ENCODE results near the gene ATP6V1E1.
"Not testable (repeated sequence)": the region's sequence is repeated elsewhere in the genome, so short reads cannot be mapped to it uniquely, and the experiment has no call there.

Gene ATP6V1E1

DNA sequence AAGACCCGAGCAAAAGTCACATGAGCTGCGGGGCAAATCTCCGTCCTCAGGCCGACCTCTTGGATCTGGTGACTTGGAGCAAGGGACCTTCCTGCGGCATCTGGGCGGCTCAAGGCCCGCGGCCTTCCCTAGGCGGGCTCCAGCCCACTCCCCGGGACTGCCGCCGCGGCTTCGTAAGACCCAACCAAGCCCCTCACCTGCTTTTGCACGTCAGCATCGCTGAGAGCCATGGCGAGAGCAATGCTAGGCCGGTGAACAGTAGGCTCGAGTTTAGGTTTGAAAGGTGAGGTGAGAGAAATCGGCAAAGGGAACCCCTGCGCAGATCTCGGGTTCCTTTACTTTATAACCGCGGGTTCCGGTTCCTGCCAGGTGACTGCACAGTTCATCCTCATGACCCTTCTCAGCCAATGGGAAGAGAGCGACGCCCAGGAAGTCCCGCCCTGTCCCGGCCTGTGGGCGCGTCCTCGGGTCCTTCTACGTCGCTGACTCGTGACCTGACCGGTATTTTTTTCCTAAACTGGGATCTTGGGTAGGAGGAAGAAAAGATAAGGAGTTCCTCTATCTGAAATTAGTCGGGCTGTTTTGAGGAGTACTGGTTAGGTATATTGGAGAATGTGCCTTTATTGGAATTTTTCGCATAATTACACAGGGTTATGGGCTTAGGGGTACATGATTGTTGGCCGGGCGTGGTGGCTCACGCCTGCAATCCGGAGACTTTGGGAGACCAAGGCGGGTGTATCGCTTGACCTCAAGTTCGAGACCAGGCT is at the start of gene ATP6V1E1:
Gene ATP6V1E1, minus strand, starts transcription at position 344 of the 767 bp plus-strand sequence. Its CDS starts 114 bp downstream, at position 230.
- DNase-seq = peak; percentile 92

DNA sequence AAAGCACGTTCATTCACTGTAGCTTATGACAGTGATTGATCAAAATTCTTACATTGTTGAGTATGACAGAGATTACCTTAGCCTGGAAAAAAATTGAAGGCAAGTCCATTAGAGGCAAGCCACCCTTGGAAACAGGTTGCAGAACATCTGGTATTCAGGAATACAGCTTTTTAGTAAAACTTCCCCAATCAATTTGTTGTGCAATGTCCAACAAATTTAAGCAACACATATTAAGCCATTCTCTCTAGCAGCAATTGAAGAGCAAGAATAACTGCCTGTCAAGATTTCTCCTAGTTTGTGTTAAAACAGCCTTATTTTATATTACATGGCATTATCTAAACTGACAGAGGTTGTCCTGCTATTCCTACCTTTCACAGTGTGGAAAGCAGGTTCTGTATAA is 47.0 kb upstream of the ATP6V1E1 start:
- no peak for DNase-seq

DNA sequence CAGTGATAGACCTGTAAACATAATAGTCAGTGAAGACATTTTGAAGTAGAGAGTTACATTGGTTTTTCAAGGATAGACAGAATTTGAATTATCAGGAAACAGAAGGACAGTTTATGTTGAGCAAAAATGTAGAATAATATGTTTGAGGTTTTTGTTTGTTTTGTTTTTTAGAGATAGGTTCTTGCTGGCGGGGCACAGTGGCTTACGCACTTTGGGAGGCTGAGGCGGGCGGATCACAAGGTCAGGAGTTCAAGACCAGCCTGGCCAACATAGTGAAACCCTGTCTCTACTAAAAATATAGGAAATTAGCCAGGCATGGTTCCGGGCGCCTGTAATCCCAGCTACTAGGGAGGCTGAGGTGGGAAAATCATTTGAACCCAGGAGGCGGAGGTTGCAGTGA is 45.6 kb upstream of the ATP6V1E1 start:
- DNase-seq = no peak

DNA sequence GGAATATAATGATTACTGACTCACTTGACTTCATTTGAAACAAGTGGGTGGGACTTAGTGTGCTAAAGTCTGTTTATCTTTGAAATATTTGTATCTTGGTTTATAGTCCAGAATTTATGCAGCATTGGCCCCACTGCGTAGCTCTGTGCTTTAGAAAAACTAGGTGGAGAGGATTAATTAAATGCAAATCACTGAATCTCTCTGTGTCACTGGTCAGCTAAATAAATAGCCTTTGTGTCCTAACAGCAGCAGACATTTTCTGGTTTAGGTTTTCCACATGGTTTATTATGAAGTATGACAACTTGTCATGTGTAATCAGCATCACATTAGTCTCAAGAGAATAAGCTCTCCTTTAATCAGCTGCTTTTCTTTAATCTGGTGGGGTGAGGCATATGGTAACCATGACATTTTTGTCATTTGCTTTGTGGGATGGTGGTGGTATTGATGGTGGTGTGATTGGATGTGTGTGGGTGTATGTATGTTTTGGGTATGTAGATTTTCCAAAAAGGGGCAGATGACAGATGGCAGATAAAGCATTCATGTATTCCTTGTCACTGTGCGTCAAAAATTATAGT is 44.0 kb upstream of the ATP6V1E1 start:
- DNase-seq = no peak

DNA sequence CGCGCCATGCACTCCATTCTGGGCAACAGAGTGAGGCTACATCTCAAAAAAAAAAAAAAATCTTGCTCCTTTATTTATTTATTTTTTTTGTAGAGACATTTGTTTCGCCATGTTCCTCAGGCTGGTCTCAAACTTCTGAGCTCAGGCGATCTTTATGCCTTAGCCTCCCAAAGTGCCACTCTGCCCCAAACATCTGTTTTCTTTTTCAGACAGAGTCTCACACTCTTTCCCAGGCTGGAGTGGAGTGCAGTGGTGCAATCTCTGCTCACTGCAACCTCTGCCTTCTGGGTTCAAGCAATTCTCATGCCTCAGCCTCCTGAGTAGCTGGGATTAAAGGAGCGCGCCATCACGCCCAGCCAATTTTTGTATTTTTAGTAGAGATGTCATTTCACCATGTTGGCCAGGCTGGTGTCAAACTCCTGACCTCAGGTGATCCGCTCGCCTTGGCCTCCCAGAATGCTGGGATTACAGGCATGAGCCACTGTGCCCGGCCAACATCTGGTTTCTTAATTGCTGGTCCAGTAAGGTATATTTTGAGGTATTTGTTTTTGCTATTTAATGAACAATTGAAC is 43.1 kb upstream of the ATP6V1E1 start:
- DNase-seq = not testable (repeated sequence)

DNA sequence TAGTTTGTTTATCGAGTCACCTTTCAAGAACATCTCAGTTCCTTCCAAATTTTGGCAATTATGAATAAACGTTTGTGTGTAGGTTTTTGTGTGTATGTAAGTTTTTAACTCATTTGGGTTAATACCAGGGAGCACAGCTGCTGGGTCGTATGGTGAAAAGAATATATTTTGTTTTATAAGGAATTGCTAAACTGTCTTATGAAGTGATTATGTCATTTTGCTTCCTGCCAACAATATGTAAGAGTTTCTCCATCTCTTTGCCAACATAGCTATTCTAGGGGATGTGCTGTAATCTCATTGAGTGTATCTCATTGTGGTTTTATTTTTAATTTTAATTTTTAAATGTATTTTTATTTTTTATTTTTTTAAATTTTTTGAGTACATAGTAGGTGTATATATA is 37.3 kb upstream of the ATP6V1E1 start:
- no peak for DNase-seq

DNA sequence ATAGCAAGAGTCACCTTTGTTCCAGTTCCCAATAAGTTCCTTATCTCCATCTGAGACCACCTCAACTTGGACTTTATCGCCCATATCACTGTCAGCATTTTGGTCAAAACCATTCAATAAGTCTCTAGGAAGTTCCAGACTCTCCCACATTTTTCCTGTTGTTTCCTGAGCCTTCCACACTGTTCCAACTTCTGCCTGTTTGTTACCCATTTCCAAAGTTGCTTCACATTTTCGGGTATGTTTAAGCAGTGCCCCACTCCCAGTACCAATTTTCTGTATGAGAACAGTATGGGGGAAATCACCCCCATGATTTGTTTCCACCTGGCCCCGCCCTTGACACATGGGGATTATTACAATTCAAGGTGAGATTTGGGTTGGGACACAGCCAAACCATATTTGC is 36.7 kb upstream of the ATP6V1E1 start:
- no peak for DNase-seq

DNA sequence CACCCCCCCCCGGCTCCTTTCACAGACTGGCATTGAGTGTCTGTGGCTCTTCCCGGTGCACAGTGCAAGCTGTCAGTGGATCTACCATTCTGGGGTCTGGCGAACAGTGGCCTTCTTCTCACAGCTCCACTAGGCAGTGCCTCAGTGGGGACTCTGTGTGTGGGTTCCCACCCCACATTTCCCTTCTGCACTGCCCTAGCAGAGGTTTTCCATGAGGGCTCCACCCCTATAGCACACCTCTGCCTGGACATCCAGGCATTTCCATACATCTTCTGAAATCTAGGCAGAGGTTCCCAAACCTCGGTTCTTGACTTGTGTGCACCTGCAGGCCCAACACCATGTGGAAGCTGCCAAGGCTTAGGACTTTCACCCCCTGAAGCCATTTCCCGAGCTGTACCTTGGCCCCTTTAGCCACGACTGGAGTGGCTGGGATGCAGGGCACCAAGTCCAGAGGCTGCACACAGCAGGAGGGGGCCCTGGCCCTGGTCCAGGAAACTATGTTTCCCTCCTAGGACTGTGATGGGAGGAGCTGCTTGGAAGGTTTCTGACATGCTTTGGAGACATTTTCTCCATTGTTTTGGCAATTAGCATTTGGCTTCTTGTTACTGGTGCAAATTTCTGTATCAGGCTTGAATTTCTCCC is 36.0 kb upstream of the ATP6V1E1 start:
- DNase-seq = no peak

DNA sequence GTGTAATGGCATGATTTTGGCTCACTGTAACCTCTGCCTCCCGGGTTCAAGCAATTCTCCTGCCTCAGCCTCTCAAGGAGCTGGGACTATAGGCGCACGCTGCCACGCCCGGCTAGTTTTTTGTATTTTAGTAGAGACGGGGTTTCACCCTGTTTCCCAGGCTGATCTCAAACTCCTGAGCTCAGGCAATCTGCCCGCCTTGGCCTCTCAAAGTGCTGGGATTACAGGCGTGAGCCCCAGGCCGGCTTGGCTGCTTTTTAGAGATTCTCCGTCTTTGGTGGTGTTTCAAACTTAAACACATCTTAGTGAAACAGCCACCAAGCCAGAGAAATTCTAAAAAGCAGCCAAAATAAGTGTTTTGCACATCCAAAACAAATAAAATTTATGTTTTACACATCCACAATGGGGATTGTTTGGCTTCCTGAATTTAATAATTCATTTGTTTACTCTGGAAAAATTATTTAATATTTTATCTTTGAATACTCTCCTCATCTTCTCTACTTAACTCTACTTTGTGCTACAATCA is 28.4 kb upstream of the ATP6V1E1 start:
- DNase-seq = no peak

DNA sequence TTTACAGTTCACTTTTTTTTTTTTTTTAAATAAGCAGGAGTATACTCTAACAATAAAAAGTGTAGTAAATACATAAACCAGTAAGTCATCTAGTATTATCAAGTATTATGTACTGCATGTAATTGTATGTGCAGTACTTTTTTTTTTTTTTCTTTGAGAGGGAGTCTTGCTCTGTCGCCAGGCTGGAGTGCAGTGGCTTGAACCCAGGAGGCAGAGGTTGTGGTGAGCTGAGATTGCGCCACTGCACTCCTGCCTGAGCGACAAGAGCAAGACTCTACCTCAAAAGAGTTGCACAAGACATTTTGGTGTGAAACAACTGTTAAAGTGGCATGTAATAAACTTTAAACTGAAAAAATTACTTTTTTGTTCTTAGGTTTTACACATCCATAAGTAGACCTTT is 26.7 kb upstream of the ATP6V1E1 start:
- DNase-seq = no peak

DNA sequence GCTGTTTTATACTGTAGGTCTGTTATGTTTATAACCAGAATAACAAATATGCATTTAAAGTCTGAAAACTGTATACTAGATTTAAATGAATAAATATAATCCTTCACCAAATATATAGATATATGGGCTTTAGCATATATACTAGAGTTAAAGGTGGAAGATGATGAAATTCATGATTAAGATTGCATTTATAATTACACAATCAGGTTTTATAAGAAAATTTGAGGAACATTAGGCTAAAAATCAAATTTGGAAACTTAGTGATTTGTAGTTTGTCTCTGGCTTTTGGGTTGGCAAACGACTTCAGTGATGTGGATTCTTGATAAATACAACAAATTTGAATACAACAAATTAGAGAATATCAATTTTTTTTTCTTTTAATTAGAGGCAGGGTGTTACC is 20.0 kb upstream of the ATP6V1E1 start:
- no peak for DNase-seq

DNA sequence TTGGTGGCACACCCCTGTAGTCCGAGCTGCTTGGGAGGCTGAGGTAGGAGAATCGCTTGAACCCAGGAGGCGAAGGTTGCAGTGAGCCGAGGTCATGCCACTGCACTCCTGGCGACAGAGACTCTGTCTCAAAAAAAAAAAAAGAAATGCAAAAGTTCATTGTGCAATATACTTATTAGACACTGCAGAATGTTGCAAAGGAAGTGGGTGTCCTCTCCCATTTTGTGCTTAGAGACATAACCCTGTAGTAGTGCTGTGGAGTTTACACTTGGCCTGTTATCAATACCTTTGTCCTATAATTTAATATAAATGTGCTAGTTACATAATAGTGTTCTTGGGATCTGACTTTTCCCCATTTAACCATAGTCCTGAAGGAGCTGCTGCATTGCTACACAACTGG is 19.4 kb upstream of the ATP6V1E1 start:
- DNase-seq = no peak

DNA sequence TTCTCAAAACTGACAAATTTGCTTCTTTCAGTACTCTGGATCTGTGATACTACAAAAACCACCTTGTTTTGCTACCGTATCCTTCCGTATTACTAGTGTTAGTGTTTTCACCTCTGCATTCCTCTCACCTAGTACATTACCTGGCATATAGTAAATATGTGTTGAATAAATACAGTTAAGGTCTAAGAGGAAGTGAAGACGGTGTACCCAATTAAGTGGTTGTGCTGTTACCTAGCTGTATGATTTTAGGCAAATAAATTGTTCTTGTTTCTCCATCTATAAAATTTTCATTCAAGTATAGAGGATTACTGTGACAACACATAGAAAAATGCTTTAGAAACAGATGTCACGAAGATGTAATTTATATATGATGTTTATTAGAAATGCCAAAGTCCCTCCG is 18.9 kb upstream of the ATP6V1E1 start:
- no peak for DNase-seq

DNA sequence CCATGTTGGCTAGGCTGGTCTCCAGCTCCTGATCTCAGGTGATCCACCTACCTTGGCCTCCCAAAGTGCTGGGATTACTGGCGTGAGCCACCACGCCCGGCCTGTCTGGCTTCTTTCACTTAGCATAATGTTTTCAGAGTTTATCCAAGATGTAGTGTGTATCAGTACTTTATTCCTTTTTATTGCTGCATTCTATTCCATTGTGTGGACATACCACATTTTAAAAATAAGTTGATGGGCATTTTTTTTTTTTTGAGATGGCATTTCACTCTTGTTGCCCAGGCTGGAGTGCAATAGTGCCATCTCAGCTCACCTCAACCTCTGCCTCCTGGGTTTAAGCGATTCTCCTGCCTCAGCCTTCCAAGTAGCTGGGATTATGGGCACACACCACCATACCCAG is 13.8 kb upstream of the ATP6V1E1 start:
- not testable (repeated sequence) for DNase-seq

DNA sequence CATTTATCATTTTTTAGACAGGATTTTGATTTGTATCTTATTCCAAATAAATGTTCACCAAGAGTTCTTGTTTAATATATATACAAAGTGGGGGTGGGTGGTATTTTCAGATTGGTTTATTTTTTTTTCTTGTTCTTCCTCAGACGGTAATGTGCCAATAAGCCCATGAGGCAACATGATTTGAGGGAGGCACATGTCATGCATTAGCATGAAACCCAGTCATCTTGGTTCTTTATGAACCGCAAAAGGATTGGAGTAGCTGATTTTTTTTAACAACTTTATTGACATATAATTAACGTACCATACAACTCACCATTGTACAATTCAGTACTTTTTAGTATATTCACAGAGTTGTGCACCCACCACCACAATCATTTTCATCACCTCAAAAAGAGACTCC is 12.7 kb upstream of the ATP6V1E1 start:
- DNase-seq = no peak

DNA sequence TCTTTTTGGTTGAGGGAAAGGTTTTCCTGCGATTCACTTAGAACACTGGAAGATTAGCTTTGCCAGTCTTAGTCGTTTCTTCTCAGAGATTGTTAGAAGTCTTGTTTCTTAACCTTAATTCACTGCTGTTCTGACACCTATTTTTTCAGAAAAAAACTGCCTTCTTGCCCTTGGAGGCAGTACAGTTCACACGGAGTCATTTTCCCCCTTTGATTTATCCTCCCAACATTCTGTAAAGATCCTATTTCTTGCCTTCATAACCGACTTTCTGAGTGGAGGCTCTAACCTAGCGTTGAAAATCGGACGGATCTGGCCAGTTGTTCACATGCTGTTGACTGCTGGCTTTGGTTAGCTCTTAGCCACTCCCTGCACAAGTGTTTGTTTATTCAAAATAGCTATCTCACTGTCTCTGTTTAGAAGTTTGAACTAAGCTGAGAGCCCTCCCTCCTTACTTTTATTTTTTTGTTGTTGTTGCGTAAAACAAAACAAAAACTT is 10.7 kb upstream of the ATP6V1E1 start:
- peak; percentile 13 for DNase-seq

DNA sequence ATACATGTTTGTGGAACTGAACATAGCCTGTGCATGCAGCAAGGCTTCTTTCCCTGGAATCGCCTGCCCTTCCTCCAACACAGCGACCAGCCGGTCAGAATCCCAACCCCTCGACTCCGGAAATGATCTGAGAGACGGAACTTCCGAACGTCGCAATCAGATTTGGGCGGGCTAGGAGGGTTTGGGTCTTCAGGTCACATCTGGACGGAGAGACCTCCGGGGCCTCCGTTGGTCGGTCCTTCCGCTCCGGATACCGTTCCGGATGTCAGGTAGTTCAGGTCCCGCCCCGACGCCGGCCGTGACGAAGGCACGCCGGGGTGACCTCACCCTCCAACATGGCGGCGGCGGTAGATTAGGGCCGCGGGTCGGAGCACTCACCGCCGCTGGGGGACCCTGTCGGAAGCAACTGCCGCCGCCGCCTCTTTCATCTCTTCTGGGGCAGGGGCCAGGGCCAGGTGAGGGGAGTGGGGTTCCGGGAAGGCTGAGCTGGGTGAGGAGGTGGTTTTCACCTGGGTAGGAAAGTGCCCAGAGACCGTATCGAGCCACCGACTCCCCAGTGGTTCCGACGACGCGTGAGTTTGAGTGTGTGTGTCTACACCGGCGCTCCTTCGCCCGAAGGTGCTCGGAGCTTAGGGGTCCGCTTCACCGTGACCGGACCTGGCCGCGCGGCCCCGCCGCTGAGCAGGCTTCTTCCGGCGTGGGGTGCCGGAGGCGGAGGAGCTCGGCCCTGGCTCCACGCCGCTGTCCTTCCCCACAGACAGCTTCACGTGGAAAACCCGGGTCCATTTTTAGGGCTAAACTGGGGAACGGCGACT is 10.1 kb upstream of the ATP6V1E1 start, which contains the start of gene BCL2L13:
Gene BCL2L13, plus strand, starts transcription at position 326 of the 815 bp plus-strand sequence. CDS start 16,955 bp downstream, outside the sequence.
- DNase-seq = peak; percentile 88

DNA sequence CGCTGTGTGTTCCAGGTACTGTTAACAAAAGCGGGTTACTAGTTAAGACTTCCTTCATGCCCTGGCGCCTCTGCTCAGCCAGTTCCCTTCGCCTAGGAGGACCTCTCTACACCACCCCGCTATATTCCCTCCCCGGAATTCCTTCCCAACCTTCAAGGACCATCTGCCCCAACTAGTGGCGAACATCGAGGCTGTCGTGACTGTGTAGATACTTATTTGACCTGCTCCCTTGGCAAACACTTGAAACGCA is 9.6 kb upstream of the ATP6V1E1 start:
- DNase-seq = peak; percentile 72

DNA sequence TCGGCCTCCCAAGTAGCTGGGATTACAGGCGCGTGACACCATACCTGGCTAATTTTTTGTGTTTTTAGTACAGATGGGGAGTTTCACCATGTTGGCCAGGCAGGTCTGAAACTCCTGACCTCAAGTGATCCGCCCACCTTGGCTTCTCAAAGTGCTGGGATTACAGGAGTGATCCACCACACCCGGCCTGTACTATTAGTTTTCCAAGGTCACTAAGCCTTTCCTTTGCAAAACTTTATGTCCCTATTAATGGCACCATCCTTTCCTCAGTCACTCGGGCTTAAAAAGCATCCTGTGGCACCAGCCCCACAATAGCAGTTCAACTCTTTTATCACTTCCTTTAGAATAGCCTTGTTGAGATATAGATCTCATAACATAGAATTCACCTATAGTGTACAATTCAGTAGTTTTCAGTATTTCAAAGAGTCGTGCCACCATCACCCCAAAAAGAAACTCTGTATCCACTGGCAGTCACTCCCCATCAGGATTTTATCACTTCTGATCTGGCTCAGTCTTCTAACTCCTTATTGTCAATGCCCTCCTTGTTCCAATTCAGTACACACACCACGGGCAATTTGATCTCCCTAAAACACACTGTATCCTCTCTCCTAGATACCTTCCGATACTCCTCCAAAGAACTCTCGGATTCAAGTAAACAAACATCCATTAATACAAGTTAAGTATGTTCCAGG is 9.1 kb upstream of the ATP6V1E1 start:
- DNase-seq = no peak

DNA sequence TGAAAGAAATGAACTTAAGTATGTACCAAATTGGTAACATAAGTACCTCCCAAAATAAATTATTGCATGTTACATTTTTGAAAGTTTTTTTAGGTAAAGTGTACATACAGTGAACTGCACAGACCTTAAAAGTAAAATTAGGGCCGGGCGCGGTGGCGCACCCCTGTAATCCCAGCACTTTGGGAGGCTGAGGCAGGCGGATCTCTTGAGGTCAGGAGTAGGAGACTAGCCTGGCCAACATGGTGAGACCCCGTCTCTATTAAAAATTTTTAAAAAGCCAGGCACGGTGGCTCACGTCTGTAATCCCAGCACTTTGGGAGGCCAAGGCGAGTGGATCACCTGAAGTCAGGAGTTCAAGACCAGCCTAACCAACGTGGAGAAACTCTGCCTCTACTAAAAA is 8.3 kb upstream of the ATP6V1E1 start:
- DNase-seq = not testable (repeated sequence)

DNA sequence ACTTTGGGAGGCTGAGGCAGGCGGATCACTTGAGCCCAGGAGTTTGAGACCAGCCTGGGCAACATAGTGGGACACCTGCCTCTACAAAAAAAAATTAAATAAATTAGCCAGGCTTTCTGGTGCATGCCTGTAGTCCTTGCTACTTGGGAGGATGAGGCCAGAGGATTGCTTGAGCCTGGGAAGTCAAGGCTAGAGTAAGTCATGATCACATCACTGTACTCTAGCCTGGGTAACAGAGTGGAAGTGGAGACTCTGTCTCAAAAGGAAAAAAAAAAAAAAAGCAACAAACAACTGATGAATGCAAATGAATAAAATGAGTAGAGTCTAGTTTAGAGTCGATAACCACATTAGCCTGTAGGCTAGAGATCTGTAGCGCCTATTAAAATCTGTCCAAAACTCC is 6.1 kb upstream of the ATP6V1E1 start:
- DNase-seq = no peak

DNA sequence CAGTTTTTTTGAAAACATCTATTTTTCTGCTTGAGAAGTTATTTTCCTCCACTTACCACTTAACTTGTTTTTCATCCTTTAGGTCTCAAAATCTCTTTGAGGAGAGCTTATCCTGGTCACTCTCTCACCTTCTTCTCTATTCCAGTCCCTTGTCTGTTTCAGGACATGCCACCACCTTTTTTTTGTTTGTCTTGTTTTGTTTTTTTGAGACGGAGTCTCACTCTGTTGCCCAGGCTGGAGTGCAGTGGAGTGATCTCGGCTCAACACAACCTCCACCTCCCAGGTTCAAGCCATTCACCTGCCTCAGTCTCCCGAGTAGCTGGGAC is 5.4 kb upstream of the ATP6V1E1 start:
- DNase-seq = no peak
